HT1080 (cell line): Measurements from ENCODE around the gene FBP2. TPM values are rescaled to one million over a fixed set of nuclear protein-coding genes. Genes with fewer than 3 reads are reported as not detected.

Experiments
- DNase-seq: peaks from one replicate; pipeline ENCODE4 v3.0.0-alpha.2; 2015; ENCODE audit warnings: low read depth
- polyA plus RNA-seq, 2 experiments: library from polyadenylated mRNA; depleted of rRNA; stranded (reverse); fragments of >200 nt; gene quantifications; 2 replicates each; pipeline ENCODE4 v1.2.3, GENCODE V29; 2015
- total RNA-seq: library from RNA; depleted of rRNA; stranded (reverse); fragments of >200 nt; shearing (Covaris generic); gene quantifications from 2 replicates; pipeline ENCODE4 v1.2.3, GENCODE V29; 2014; rRNA removed

FBP2 gene
- total RNA-seq, result not detected in 2 replicates
- not detected in 2 replicates for polyA plus RNA-seq (2015; cell fraction: cytosol; rRNA removed)
- 0.30 TPM in 1 of 2 replicates, not detected in the other for polyA plus RNA-seq (2015; cell fraction: nucleus; rRNA removed)

- no peak for DNase-seq
These were observed at the start of gene FBP2 for GRCh38 chr9:94593459-94594345. Gene FBP2 (minus strand): TSS chr9:94593824. CDS start chr9:94593726, 98 bp downstream.

GRCh38 chr9:94643176-94643575 is 49.6 kb upstream of the FBP2 start:
- no peak for DNase-seq

GRCh38 chr9:94642501-94642900 is 48.9 kb upstream of the FBP2 start:
- no peak for DNase-seq

GRCh38 chr9:94639999-94640376 is 46.4 kb upstream of the FBP2 start:
- no peak for DNase-seq

- no peak for DNase-seq
These were observed 45.7 kb upstream of the FBP2 start, which contains the start of gene FBP1 for GRCh38 chr9:94639061-94639998. Gene FBP1 (minus strand): TSS chr9:94639518. CDS start chr9:94639310, 208 bp downstream.

- DNase-seq, result no peak
These were observed 44.9 kb upstream of the FBP2 start for GRCh38 chr9:94638335-94639060.

GRCh38 chr9:94632737-94633136 is 39.1 kb upstream of the FBP2 start:
- no peak for DNase-seq

- DNase-seq, result no peak
These were observed 38.0 kb upstream of the FBP2 start for GRCh38 chr9:94631599-94631998.

- DNase-seq, result no peak
These were observed 37.2 kb upstream of the FBP2 start for GRCh38 chr9:94630833-94631232.

GRCh38 chr9:94630281-94630680 is 36.7 kb upstream of the FBP2 start:
- DNase-seq, result no peak

- DNase-seq, result no peak
These were observed 33.7 kb upstream of the FBP2 start for GRCh38 chr9:94627287-94627686.

- no peak for DNase-seq
These were observed 32.2 kb upstream of the FBP2 start for GRCh38 chr9:94625835-94626234.

- DNase-seq, result no peak
These were observed 31.0 kb upstream of the FBP2 start for GRCh38 chr9:94624629-94625028.

GRCh38 chr9:94623253-94623652 is 29.6 kb upstream of the FBP2 start:
- DNase-seq, result peak; percentile 34

- DNase-seq, result no peak
These were observed 28.6 kb upstream of the FBP2 start for GRCh38 chr9:94622087-94622800.

GRCh38 chr9:94619026-94619425 is 25.4 kb upstream of the FBP2 start:
- DNase-seq, result no peak

- DNase-seq, result no peak
These were observed 19.4 kb upstream of the FBP2 start for GRCh38 chr9:94613003-94613402.

- DNase-seq, result no peak
These were observed 18.4 kb upstream of the FBP2 start for GRCh38 chr9:94612071-94612470.

GRCh38 chr9:94611638-94612068 is 18.0 kb upstream of the FBP2 start:
- DNase-seq, result no peak

- DNase-seq, result no peak
These were observed 16.6 kb upstream of the FBP2 start for GRCh38 chr9:94610181-94610606.

GRCh38 chr9:94607423-94607691 is 13.7 kb upstream of the FBP2 start:
- DNase-seq, result no peak
